Right ventricle myocardium superior (tissue), 1 donor: ENCODE data around the gene ODAD3. TPM values are rescaled to one million over a fixed set of nuclear protein-coding genes. Genes with fewer than 3 reads are reported as not detected.
A peak's percentile ranks its signal among the peaks of the same experiment; 100 is the strongest.
"Not testable (repeated sequence)": the region's sequence is repeated elsewhere in the genome, so short reads cannot be mapped to it uniquely, and the experiment has no call there.

ENCODE experiments used
- ATAC-seq: fragments of 200-7000 bp; cut with Tn5 transposase; one replicate; pipeline ENCODE4 v1.9.1; 2020; ENCODE audit warnings: mild to moderate bottlenecking; ENCODE audit not compliant: poor library complexity
- DNase-seq: peaks from one replicate; pipeline ENCODE4 v3.0.0-alpha.2; 2020
- intact Hi-C: fragments of 100-400 bp; cut with DNase I; formaldehyde crosslinking; loops from one replicate; pipeline ENCODE4 v1.11.2; 2022
- total RNA-seq: library from RNA; stranded (reverse); fragmentation: NEBNext Ultra II Directional; extraction: Animal tissue kit (Norgen Biotek cat#: 25700); gene quantifications from one replicate; pipeline ENCODE4 v1.2.1, GENCODE V29; 2021
- donor health status: DM: no; HTN: yes; CAD: no; lungs with severe emphysema.

ODAD3 gene
- total RNA-seq, 1 donor from 2014 or later: 0.65 TPM

DNA sequence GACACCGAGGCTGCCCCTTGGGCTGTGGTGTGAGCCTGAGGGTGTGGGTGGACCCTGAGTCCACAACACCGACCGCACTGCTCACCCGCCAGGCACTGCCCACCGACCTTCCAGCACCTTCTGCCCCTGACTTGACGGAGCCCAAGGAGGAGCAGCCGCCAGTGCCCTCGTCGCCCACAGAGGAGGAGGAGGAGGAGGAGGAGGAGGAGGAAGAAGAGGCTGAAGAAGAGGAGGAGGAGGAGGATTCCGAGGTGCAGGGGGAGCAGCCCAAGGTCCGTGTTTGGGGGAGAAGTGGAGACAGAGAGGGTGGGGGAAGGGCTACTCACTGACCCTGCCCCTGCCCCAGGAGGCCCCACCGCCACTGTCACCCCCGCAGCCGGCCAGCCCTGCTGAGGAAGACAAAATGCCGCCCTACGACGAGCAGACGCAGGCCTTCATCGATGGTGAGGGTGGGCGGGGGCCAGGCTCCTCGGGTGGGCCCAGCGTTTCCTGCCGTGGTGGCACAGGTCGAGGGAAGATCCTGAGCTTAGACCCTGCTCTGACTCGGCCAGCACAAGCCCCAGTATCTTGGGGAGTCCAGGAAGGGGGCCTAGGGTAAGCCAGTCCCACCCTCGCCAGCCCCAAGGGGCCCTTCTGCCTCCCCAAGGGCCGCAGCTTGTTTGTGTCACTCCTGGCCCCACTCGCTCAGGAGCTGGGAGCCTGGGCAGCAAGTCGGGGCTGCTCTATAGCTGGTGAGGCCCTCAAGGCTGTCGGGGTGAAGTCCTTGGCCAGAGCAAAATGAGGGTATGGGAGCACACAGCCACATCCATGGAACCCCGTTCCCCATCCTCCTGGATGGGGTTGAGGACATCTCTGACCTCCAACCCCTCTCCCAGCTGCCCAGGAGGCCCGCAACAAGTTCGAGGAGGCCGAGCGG is 12.7 kb upstream of the ODAD3 start:
- intact Hi-C loops: no loop called here
- no peak for ATAC-seq

DNA sequence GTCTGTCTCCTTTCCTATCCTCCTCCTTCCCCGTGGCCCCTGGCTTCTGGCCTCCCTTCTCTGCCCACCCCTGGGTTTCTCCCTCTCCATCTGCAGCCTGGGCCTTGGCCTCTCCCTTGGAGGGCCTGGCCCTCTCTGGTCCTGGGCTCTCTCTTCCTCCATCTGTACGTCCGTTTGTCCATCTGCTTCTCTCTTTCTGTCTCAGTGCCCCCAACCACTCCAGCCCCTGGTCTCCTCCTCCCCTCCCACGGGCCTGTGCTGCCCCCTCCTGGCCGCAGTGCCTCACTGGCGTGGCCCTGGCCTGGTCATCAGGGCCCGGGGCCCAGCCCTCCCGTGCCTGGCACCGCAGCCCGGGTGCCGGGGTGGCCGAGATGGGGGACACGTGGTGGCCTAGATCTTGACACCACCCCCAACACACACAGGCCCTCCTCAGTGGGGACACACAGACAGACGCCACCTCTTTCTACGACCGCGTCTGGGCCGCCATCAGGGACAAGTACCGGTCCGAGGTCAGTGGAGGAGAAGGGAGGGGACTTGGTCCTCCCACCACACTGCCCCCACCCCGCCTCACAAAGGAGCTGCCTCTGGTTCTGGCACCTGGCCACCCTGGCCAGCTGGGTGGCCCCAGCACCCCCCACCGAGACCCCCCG is 11.9 kb upstream of the ODAD3 start:
- ATAC-seq (peak; percentile 84), DNase-seq (peak; percentile 67)
- intact Hi-C loops: no loop called here

More for the DNA sequence above, 12.7 kb upstream of the ODAD3 start:
- no peak for DNase-seq

DNA sequence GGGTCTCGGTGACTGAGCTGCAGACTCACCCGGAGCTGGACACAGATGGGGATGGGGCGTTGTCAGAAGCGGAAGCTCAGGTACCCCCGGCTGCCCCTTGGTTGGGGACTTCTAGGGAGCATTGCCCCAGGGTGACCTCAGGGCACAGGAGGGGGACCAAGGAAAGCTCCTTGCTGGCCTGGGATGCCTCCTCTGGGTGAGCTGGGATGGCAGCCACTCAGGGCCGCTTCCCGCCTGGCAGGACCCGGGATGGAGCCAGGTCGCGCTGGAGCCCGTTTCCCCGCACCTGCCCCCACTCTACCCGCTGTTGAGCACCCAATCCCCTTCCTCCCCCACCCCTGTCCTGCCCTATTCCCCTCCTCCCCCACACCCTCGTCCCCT is 11.3 kb upstream of the ODAD3 start:
- intact Hi-C loops: no loop called here
- DNase-seq (no peak), ATAC-seq (no peak)

DNA sequence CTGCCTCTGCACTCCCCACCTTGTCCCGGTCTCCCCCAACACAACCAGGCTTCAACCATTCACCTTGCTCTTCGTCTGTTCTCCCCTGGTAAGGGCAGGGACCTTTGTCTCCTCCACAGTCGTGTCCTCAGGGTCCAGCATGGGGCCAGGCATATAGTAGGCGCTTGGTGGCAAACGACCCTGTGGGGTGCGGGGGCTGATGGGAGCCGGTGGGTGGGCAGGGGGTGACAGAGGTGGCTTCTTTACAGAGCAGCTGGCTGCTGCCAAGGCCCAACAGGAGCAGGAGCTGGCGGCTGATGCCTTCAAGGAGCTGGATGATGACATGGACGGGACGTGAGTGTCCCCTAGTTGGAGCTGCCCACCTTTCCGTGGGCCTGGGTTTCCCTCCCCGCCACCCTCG is 10.2 kb upstream of the ODAD3 start:
- DNase-seq (no peak), ATAC-seq (no peak)
- intact Hi-C loops: no loop called here

DNA sequence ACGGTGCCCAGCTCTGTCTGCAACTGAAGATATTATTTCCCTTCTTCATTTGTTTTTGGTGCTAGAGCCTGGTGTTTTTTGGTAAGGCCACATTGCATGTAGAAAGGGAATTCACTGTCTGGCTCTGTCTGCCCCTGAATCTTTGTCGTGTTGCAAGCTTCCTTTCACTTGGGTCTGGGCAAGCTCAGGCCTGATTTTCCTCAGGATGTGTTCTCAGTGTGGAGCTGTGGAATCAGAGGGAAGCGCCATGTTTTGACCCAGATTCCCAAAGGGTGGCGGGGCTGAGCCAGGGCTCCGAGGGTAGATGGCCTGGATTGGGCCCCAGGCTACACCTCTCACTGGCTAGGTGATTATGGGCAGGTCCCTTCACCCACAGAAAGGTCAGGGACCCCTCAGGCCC is 9.1 kb upstream of the ODAD3 start:
- ATAC-seq: no peak
- intact Hi-C loops: loop anchor here (5.0 kb wide), 1 partner anchor 152 kb away; no protein-coding TSS in a partner anchor
- no peak for DNase-seq

DNA sequence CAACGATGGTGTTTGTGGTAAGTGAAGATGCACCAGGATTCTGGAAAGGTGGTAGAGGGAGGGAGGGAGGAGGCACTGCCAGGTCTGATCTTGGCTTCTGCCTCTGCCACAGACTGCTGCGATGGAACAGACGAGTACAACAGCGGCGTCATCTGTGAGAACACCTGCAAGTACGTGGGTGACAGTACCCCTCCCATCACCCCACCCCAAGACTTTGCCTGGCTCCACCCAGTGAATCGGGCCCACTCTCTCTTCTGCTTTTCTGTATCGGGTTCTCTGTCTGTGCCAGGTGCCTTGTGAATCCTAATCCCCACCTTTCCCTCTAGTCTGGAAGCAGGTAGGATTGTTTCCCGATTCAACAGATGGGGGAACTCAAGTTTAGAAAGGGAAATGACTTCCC is 3.0 kb upstream of the ODAD3 start:
- intact Hi-C loops: loop anchor here (10.0 kb wide), 1 partner anchor 53 kb away; the partner anchor contains the start of gene EPOR
- ATAC-seq (no peak), DNase-seq (no peak)

DNA sequence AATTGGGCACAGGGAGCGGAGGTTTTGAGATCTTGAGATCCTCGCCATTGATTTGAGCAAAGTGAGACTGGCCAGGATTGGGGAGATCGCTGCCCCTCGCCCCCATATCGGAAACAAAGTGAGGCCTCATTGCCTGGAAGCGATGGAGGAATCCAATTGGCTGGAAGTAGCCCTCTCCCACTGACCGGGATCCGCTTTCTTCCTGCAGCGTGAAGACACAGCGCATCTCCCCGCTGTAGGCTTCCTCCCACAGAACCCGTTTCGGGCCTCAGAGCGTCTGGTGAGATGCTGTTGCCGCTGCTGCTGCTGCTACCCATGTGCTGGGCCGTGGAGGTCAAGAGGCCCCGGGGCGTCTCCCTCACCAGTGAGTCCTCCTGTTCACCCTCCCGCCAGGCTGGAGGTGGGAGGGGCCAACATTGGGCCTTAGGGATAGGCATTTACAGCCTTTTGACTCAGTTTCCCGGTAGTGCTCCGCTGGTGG is 952 bp upstream of the ODAD3 start:
- ATAC-seq (no peak), DNase-seq (no peak)
- intact Hi-C loops: loop anchor here (10.0 kb wide), 1 partner anchor 51 kb away; the partner anchor contains the start of gene EPOR

DNA sequence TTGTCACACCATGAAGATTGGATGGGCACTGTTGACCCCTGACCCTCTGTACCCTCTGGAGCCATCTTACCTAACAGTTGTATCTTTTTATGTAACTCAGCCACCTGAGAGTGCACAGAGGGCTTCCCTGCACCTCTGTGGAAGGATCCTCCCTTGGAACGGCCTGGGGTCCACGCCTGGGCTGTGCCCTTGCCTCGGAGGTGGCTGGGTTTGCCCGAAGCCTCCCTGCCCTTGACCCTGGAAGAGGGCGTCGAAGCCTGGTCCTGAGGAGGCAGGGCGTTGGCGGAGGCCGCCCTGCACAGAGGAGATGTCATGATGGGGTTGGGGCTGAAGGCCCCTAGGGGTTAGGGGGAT is 241 bp downstream of the ODAD3 start:
- DNase-seq: no peak
- intact Hi-C loops: loop anchor here (10.0 kb wide), 1 partner anchor 50 kb away; the partner anchor contains the start of gene EPOR
- ATAC-seq: no peak

DNA sequence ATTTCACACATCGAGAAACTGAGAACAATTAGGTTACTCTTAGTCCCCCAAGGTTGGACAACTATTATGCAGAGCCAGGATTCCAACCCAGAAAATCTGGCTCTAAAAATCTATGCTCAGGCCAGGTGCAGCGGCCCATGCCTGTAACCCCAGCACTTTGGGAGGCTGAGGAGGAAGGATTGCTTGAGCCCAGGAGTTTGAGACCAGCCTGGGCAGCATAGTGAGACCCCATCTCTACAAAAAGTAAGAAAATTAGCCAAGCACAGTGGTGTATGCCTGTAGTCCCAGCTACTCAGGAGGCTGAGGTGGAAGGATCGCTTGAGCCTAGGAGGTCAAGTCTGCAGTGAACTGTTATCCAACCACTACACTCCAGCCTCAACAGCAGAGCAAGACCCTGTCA is 1.4 kb downstream of the ODAD3 start:
- not testable (repeated sequence) for DNase-seq, ATAC-seq
- intact Hi-C loops: loop anchor here (10.0 kb wide), 1 partner anchor 49 kb away; the partner anchor contains the start of gene EPOR

DNA sequence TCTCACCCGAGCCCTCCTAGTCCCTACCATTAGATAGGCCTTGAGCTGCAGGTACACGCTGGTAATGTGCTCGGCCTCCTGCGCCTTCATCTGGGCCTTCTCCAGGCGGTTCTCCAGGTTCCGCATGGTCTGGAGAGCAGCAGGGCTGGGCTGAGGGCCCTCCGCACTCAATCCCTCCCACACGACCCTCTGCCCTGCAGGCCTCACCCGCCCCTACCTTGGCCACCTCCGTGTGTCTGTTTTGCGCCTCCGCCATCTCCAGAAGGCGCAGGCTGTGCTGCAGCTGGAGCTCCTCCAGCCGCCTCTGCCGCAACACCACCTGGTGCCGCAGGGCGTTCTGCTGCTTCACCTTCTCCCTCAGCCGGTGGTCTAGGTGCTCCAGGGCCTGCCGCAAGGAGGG is 8.3 kb downstream of the ODAD3 start:
- ATAC-seq (no peak), DNase-seq (no peak)
- intact Hi-C loops: no loop called here

DNA sequence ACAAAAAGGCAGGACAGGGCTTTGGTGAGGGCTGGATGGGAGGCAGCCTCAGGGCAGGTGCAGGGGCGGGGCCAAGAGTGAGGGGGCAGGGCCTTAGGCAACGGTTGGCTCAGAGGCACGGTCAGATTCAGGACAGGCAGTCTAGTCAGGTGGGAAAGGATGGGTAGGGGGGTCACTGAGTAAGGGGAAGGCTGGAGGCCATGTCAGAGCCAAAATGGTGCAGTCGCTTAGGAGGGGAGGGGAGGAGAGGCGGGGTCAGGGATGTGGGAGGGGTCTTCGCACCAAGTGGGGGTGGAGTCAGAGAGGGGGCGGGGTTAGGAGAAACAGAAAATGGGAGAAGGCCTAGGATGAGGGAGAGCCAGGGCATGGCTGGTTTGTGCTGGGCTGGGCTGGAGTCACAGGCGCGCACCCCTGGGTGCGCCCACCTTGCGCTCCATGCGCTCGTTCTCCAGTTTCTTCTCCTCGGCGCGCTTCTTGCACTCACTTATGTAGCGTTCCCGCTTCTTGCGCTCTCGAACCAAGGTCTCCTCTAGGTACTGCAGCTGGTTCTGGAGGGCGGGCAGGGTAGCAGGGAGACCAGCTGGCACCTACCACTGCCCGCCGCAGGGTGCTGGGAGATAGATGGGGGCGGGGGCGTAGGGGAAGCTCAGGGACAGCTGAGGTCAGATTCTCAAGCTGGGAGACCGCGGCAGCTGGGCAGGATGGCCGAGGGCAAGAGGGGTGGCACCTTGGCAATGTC is 9.0 kb downstream of the ODAD3 start:
- DNase-seq (no peak), ATAC-seq (no peak)
- intact Hi-C loops: no loop called here

DNA sequence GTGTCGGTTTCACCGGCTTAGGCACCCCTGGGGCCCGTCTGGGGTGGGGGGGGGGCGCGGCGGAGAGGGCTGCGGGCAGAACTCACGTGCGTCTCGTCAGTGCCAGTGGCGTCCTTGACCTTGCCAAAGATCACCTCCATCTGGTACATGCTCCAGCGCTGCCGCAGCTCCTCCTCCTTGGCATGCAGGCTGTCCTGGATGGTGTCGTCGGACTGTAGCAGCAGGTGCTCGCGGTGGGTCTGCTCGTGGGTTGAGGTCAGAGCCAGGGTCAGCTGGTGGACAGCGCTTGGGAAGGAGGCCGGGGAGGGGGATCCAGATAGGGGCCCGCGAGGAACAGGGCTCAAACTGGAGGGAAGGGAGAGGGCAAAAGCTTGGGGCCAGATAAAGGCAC is 11.1 kb downstream of the ODAD3 start:
- ATAC-seq: no peak
- no peak for DNase-seq
- intact Hi-C loops: no loop called here

DNA sequence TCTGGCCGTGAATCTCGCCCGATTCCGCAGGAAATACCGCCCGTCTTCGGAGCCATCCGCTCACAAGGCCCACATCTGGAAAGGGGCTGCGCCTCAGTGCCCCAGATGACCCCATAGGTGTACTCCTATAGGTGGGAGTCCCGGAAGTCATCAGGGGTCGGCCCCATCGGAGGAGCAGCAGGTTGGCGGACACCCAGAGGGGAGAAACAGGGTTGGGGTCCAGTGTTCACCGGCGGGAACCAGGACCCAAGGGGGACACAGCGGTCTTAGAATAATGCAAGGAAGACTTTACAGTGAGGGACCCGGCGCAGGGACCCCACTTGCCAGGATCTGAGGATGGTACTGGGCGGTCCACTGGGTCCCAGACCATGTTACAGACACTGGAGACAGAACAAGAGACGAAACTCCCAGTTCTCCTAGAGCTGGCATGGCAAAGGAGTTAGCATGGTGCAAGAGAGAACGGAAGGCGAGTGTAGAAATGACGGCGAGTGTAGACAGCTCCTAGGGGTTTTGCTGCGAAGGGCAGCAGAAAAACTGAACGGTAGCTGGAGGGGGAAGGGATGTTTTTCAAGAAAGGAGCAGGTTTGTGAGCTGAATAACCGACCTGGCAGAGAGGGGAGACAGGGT is 11.6 kb downstream of the ODAD3 start:
- ATAC-seq (no peak), DNase-seq (no peak)
- intact Hi-C loops: no loop called here

DNA sequence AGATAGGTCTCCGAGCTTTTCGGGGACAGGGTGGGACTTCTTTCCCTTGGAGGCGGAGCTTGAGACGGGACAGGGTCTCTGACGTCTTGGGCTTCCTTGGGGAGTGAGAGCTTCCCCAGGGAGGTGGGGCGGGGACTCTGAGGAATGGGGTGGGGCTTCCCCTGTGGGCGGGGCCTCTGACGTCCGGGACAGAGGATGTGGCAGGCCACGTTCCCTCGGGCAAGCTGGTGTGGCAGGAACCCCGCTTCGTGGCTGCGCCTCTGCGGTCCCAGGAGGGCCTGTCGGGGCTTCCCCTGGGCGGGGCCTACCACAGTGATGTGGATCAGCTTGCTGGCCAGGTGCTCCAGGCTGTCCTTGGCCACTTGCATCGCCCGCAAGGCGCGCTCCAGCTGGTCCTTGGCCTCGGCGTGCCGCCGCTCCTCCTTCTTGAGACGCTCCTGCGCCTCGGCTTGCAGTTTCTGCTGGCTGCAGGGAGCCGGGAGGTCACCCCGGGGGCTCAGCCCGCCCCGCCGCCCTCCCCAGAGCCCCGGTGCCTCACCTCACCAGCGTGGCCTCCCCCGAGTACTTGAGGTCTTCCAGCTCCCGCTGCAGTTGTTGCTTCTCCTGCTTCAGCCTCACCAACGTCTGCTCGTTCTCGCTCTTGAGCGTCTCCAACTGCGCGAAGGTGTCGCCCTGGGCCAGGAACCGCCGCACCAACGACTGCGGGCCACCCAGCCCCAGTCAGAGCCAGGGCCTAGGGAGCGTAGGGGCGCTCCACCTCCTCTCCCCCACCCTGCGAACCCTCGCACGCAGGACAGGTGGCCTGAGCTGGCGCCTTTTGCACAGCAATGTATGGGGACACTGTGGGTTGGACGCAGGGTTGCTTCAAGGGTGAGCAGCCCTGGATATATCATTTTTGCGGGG is 12.5 kb downstream of the ODAD3 start:
- intact Hi-C loops: no loop called here
- ATAC-seq (peak; percentile 54), DNase-seq (peak; percentile 88)

DNA sequence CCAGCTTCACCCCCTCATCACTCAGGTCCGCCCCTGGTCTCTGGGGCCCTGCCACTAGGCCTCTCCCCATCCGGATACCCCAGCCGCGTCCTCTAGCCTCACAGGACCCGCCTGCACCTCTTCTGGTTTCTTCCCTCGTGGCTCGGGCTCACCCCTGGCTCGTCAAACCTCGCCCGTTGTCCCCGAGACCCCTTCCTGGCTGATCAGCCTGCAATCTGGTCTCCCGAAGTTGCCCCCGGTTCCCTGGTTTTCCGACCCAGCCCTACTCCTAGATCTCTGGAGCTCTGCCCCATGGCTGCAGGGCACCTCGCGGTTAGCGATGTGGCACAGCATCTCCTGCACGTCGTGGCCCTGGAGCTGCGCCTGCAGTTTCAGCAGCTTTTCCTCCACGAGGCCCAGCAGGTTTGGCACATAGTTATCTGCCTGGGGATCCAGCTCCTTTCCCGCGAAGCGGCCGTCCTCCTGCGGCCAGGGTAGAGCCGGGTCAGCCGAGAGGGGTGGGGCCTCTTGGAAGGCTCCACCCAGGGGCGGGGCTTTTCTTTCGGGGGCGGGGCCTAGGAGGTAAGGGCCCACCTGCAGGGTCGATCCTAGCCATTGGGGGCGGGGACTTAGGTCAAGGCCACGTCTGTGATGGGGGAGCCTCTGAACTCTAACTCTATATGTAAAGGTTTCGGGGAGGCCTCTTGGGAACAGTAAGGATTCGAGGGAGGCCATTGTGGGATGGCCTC is 13.4 kb downstream of the ODAD3 start:
- DNase-seq (peak; percentile 63), ATAC-seq (peak; percentile 54)
- intact Hi-C loops: no loop called here

DNA sequence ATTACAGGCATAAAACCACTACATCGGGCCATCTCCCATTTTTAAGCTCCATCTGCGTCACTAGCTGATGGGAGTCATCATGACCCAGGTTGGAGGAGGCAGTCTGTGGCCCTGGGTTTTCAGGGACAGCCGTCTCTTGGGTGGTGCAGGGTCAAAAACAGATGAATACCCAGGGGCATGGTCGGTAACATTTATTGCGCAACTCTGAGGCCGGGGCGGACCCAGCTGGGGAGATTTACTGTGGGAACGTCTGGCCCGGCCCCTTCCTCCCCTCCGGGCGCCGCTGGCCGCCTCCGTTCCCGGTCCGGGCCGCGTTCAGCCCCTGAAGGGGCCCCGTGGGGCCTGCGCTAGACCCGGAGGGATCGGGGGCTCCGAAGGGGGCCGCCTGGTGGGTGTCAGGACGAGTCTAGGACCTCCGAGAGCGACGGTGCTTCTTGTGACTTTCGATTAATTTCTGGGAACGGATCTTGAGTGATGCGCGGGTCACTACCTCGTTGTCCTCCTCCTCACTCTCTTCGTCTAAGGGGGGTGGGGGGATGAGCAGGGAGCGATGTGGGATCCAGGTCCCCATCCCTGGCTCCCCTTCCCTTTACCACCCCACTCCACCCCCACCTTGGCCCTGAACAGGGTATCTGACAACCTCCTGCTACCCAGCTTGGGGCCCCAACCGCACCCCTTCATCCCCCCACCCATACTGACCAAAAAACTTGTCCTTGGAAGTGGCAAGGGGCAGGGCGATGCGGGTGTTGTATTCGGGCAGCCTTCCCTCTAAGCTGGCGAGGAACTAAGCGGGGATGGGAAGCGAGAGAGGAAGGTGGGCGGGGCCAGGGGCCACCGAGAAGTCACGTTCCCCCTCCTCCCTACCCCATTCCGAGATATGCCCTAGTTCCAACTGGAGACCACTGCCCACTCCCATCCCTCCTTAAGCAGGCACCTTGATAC is 14.2 kb downstream of the ODAD3 start:
- ATAC-seq: peak; percentile 70
- intact Hi-C loops: no loop called here
- DNase-seq: peak; percentile 85
